Measurements from ENCODE around the gene CTNNA1. TPM values are rescaled to one million over a fixed set of nuclear protein-coding genes. Genes with fewer than 3 reads are reported as not detected.
A peak's percentile ranks its signal among the peaks of the same experiment; 100 is the strongest.
"Not testable (repeated sequence)": the region's sequence is repeated elsewhere in the genome, so short reads cannot be mapped to it uniquely, and the experiment has no call there.

Gene CTNNA1
- total RNA-seq, 1 experiment from 2014 or later: 268 TPM

DNA sequence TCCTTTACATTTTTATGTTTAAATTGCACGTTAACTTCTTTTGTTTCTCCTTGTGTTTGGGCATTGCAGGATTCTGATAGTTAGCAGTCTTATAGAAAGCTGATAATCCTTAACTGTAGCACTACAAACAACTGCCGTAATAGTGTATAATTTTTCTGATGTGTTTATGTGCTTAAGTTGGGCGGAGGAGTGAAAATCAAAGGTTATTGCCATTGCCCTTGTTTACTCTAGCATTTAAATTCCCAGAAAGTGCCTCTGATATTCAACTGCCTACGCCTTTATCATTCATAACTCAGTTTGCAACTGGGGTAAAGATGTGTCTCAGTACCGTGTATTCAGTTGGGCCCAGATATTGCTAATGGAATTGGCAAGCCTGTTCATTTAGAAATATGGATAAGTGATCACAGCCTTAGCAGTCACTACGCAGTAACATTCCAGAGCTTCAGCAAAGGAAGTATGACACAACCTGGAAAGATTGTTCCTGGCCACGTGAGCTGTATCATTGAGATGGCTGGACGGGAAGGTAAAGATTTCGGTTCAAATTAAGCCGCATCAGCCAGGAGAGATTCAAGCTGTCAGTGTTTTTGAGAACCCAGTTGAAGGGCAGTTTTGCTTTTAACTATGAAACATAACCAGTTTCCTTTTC, 150.0 kb downstream of the CTNNA1 start:
- no peak for DNase-seq (ENCODE audit: low read depth)
- in situ Hi-C loops (cut with HindIII; ENCODE audit: low pct_unique_long_range_greater_than_20kb, low sequenced_read_pairs): no loop called here

GRCh38 chr5:138905541-138905940, 152.3 kb downstream of the CTNNA1 start:
- peak; percentile 23 for DNase-seq (ENCODE audit: low read depth)
- in situ Hi-C loops (cut with HindIII; ENCODE audit: low pct_unique_long_range_greater_than_20kb, low sequenced_read_pairs): no loop called here

GRCh38 chr5:138909734-138910133, 156.5 kb downstream of the CTNNA1 start:
- in situ Hi-C loops (cut with HindIII; ENCODE audit: low pct_unique_long_range_greater_than_20kb, low sequenced_read_pairs): no loop called here
- DNase-seq (ENCODE audit: low read depth): no peak

DNA sequence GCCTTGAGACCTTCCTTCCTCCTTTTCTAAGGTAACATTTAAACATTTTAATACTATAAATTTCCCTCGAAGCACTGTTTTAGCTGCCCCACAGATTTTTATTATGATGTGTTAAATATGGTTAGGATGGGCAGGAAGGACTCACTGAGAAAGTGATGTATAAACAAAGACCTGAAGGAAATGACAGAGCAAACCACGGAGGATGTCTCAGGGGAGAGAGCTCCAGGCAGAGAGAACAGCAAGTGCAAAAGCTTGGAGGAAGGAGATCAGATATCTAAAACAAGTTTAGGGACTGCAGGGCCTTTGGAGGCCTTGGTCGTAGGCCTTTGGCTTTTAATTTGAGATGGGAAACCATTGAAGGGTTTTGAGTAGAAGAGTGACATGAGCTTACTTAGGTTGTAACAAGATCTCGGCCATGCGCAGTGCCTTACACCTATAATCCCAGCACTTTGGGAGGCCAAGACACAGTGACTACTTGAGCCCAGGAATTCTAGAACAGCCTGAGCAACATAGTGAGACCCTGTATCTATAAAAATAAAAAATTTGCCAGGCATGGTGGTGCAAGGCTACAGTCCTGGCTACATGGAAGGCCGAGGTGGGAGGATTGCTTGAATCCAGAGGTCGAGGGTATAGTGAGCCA, 157.4 kb downstream of the CTNNA1 start:
- DNase-seq (ENCODE audit: low read depth): no peak
- in situ Hi-C loops (cut with HindIII; ENCODE audit: low pct_unique_long_range_greater_than_20kb, low sequenced_read_pairs): no loop called here

DNA sequence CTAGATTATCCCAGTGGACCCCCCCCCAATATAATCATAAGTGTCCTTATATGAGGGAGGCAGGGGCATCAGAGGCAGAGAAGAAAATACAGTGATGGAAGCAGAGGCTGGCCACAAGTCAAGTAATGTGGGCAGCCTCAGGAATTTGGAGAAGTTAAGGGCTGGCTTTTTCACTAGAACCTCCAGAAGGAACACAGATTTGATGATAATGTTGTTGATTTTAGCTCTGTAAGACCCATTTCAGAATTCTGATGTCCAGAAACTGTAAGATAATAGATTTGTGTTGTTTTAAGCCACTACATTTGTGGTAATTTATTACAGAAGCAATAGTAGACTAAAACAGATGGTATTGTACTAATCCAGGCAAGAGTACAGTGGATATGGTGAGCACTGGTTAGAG, 158.2 kb downstream of the CTNNA1 start:
- in situ Hi-C loops (cut with HindIII; ENCODE audit: low pct_unique_long_range_greater_than_20kb, low sequenced_read_pairs): no loop called here

GRCh38 chr5:138912093-138912492, 158.9 kb downstream of the CTNNA1 start:
- in situ Hi-C loops (cut with HindIII; ENCODE audit: low pct_unique_long_range_greater_than_20kb, low sequenced_read_pairs): no loop called here
- no peak for DNase-seq (ENCODE audit: low read depth)

More for the DNA sequence above, 158.2 kb downstream of the CTNNA1 start:
- no peak for DNase-seq (ENCODE audit: low read depth)

GRCh38 chr5:138913773-138914172, 160.5 kb downstream of the CTNNA1 start:
- in situ Hi-C loops (cut with HindIII; ENCODE audit: low pct_unique_long_range_greater_than_20kb, low sequenced_read_pairs): no loop called here
- DNase-seq (ENCODE audit: low read depth): no peak

DNA sequence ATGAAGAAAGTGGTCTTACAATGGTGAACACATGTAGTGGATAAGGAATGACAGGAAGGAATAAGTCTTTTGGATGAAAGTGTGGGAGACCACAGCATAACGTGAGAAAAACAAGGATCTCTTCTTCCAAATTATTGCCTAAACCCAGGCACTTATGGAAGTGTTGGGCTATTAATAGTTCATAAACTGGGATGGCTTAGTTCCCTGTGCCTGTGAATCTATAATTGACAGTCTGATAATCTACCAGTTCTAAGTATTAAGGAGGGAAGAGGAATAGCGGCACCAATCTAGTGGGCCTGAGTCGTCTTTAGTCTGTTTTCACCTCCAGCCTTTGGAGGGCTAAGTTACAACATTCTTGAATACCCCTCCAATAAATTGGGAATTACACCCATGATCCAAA, 161.1 kb downstream of the CTNNA1 start:
- in situ Hi-C loops (cut with HindIII; ENCODE audit: low pct_unique_long_range_greater_than_20kb, low sequenced_read_pairs): no loop called here
- no peak for DNase-seq (ENCODE audit: low read depth)

GRCh38 chr5:138918686-138919085, 165.5 kb downstream of the CTNNA1 start:
- in situ Hi-C loops (cut with HindIII; ENCODE audit: low pct_unique_long_range_greater_than_20kb, low sequenced_read_pairs): no loop called here
- no peak for DNase-seq (ENCODE audit: low read depth)

GRCh38 chr5:138920181-138920580, 167.0 kb downstream of the CTNNA1 start:
- in situ Hi-C loops (cut with HindIII; ENCODE audit: low pct_unique_long_range_greater_than_20kb, low sequenced_read_pairs): no loop called here
- DNase-seq (ENCODE audit: low read depth): no peak

DNA sequence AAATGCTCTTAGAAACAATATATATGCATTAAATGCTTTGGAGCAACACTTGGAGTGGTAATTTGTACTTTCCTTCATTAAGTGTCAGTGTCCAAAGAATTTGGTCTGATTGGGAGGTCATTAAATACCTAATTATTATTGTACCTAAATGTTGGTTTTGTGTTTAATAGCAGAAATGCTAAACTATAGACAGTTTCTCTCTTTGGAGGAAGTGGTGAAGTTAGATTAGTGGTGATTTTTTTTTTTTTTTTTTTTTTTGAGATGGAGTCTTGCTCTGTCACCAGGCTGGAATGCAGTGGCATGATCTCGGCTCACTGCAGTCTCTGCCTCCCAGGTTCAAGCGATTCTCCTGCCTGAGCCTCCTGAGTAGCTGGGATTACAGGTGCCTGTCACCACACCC, 168.1 kb downstream of the CTNNA1 start:
- in situ Hi-C loops (cut with HindIII; ENCODE audit: low pct_unique_long_range_greater_than_20kb, low sequenced_read_pairs); DNase-seq (ENCODE audit: low read depth): not testable (repeated sequence)

DNA sequence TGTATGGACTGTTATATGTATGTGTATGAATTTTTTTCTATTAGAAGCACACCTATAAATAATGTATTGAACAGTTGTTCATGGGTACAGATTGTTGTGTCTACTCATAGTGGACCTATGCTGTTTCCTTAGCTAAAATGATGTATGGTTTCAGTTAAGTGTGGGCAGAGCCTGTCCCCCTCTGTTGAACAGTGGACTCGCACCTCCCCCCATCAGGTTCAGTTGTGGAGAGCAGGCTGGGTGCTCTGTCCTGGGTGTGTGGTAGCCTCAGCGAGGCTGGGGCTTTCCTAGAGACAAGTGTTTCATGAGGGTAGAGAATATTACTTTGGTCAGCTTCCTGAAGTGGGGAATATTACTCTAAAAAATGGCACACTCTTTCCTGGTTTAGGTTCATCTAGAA, 169.3 kb downstream of the CTNNA1 start:
- in situ Hi-C loops (cut with HindIII; ENCODE audit: low pct_unique_long_range_greater_than_20kb, low sequenced_read_pairs): no loop called here
- DNase-seq (ENCODE audit: low read depth): no peak

DNA sequence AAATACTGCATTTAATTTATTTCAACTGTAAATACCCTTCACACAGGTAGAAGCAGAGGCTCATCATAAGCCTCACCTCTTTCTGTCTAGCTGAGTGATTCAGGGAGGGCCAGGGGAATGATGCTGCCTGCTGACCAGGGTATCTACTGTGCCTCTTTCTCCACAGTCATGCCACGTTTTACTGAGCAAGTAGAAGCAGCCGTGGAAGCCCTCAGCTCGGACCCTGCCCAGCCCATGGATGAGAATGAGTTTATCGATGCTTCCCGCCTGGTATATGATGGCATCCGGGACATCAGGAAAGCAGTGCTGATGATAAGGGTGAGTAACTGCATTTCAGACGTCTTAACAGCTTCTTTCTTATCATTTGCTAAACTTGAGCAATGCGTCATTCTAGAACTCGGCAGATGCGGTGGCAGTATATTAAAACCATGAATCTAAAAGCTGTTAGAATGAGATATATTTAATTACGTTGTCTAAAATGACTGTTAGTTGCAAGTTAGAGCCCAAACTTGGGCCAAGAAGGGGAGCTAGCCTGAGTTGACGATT, 171.9 kb downstream of the CTNNA1 start:
- DNase-seq (ENCODE audit: low read depth): no peak
- in situ Hi-C loops (cut with HindIII; ENCODE audit: low pct_unique_long_range_greater_than_20kb, low sequenced_read_pairs): no loop called here

DNA sequence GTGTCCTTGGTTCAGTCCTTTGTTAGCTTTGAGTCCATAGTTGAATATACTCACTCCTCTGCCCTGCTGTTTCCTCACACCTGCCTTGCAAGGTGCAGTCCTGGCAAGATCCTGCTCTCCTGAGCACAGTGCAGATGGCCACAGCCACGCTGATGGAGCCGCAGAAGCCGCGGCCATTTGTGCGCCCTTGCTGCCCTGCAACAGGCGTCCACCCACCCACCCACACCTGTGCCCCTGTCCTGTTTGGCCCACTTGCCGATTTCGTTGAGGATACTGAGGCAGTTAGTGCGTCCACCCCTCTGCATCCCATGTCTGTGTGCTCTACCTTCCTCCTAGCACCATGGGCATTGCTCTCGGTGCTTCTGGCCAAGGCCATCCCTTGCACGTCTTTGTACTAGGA, 173.0 kb downstream of the CTNNA1 start:
- no peak for DNase-seq (ENCODE audit: low read depth)
- in situ Hi-C loops (cut with HindIII; ENCODE audit: low pct_unique_long_range_greater_than_20kb, low sequenced_read_pairs): no loop called here

DNA sequence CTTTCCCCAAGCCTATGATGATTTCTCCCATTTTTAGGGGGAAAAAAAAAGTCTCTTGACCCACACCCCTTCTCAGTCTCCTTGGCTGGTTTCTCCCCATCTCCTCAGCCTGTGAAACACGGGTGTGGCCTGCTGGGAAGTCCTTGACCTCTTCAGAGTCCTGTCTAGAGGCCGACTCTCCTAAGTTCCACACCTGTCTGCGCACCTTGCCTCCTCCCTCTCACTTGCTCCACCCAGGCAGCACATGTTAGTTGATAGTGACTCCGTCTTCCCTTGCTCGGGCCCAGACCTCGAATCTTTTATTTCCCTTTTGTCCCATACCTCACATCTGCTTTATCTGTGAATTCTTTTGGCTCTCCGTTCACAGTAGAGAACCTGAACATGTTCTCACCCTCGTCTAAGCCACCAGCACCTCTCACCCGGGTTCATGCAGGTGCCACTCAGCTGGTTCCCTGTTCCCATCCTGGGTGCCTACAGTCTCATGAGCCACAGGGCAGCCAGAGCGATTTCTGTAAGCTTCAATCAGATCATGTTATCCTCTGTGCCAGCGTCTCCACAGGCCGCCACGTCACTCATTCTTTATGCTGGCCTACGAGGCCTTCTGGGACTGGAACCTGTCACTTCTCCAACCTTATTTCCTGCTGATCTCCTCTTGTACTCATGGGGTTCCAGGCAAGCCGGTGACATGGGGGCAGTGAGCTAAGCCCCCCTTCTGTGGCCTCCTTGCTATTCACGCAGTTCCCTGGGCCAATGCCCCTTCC, 173.6 kb downstream of the CTNNA1 start:
- in situ Hi-C loops (cut with HindIII; ENCODE audit: low pct_unique_long_range_greater_than_20kb, low sequenced_read_pairs): no loop called here
- DNase-seq (ENCODE audit: low read depth): no peak

DNA sequence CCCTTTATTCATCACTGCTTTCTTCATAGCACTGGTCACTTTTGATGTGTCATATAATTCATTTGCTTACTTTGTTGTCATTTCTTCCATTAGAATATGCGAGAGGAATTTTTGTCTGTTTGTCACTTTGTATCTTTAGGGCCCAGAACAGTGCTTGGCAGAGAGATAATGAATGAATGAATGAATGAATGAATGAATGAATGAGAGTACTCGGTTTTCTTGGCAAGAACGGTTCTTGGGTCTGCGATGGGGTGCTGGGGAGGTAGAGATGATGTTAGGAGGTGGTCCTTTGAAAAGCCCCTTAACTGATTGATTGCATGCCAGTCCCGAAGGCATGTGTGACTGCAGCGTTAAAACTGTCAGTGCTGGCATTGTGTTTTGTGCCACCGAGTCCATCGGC, 174.3 kb downstream of the CTNNA1 start:
- no peak for DNase-seq (ENCODE audit: low read depth)
- in situ Hi-C loops (cut with HindIII; ENCODE audit: low pct_unique_long_range_greater_than_20kb, low sequenced_read_pairs): no loop called here

DNA sequence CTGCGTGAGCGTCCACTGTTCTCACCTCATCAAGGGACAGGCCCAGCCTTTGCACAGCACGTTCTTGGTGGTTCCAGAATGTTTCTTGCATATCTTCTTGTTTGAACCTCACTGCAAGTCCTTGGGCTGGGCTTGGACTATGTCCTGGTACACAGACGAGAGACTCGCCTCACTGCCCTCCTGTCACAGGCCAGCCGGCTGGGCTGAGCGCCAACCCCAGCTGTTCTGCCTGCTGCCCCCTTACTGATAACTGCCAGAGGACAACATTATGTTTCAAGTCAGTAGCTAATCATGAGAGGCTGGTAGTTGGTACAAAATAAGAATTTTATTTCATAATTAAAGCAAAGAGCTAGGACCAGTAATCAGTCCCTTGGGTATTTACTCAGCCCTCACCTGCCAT, 174.8 kb downstream of the CTNNA1 start:
- in situ Hi-C loops (cut with HindIII; ENCODE audit: low pct_unique_long_range_greater_than_20kb, low sequenced_read_pairs): no loop called here
- DNase-seq (ENCODE audit: low read depth): peak; percentile 33

DNA sequence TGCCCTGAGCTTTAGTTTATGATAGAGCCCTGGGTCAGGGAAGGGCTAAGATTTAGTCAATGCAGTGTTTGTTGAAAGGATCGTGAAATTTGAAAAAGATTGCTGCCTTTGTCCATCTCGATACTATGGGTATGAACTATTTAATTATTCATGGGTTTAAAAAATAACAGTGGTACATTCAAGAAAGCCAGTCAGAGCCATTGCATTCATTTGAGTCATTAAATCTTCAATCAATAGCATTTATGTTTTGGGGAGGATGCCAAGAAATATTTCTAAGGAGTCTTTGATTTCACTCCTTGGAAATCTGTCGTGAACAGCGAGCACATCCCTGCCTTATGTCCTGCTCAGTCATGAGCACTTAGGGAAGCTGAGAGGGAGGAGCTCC, 176.3 kb downstream of the CTNNA1 start:
- DNase-seq (ENCODE audit: low read depth): no peak
- in situ Hi-C loops (cut with HindIII; ENCODE audit: low pct_unique_long_range_greater_than_20kb, low sequenced_read_pairs): no loop called here

- no peak for DNase-seq (ENCODE audit: low read depth)
- in situ Hi-C loops (cut with HindIII; ENCODE audit: low pct_unique_long_range_greater_than_20kb, low sequenced_read_pairs): no loop called here
These were observed 177.3 kb downstream of the CTNNA1 start for GRCh38 chr5:138930371-138931097.

All from Caki2 (cell line).